TTC549 (cell line): Measurements from ENCODE around the gene AP2S1.

Experiments
- FAIRE-seq: peaks from 2 replicates; lab custom pipeline; 2012; peaks lifted over from hg19 to GRCh38; lab: Jason Lieb, UNC

The AP2S1 gene

DNA sequence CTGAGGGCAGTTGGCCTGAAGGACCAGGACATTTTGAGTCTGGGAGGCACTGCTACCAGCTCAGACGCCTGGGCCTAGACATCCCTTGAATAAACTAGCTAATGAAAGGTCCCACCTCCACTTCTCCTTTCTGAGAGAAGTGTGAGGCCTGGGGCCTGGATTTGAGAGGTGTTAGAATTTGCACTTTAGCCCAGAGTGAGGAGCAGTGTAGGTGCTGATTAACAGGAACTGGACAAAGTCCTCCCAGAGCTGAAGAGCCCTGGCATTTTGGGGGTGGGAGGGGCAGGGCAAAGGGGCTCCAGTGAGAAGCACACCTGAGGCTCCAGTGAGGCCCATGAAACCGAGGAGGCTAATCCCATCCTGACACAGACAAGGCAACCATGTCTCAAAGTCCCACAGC, 47.1 kb downstream of the AP2S1 start:
- no peak for FAIRE-seq

DNA sequence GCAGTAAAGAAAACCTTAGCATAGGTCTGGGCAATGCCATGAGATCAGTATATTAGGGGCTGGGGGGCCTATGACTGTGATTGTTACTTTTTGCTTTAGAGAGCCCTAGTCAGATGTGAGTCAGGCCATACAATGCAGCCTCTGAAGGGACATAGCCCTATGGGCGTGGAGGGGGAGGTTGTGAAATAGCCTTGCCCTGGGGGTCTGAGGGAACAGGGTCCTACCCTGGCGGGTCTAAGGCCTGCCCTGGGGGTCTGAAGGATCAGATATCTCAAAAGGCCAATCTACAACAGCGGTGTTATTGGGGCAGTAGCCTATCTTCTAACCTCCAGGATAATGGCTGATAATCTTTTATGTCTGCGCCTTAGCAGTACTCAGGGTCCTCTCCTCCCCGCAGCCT, 48.5 kb downstream of the AP2S1 start:
- FAIRE-seq = no peak

DNA sequence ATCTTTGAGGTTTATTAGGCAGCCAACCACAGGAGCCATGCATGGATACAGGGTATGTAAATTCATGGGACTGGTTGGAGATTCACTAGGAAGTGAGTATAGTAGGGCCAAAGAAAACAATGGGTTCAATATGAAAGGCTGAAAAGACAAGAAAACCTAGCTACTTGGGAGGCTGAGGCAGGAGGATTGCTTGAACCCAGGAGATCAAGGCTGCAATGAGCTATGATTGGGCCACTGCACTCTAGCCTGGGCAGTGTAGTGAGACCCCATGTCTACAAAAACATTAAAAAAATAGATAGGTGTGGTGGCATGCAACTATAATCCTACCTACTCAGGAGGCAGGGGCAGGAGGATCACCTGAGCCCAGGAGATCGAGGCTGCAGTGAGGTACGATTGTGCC, 51.9 kb downstream of the AP2S1 start:
- no peak for FAIRE-seq

DNA sequence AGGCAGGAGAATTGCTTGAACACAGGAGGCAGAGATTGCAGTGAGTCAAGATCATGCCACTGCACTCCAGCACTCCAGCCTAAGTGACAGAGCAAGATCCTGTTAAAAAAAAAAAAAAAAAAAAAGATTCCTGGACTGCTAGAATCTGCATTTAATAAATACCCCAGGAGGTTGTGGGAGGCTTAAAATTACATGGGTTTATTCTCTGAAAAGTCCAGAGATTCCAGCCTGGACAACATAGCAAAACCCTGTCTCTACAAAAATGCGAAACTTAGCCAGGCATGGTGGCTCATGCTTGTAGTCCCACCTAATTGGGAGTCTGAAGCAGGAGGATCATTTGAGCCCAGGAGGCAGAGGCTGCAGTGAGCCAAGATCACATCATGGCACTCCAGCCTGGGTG, 52.8 kb downstream of the AP2S1 start:
- no peak for FAIRE-seq

DNA sequence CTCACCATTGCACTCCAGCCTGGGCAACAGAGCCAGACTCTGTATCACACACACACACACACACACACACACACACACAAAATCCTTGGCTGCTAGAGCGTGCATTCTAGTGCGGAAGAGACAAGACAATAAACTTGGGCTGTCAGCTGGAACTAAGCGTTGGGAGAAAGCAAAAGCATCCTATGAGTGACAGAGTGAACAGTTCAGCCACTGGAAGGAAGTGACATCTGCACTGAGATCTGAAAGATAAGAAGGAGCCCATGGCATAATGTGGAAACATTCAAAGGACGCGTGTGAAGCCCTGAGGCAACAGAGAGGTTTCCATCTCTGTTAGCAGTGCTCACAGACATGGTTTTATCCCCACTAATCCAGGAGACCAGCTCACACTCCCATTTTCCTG, 58.7 kb downstream of the AP2S1 start:
- no peak for FAIRE-seq

DNA sequence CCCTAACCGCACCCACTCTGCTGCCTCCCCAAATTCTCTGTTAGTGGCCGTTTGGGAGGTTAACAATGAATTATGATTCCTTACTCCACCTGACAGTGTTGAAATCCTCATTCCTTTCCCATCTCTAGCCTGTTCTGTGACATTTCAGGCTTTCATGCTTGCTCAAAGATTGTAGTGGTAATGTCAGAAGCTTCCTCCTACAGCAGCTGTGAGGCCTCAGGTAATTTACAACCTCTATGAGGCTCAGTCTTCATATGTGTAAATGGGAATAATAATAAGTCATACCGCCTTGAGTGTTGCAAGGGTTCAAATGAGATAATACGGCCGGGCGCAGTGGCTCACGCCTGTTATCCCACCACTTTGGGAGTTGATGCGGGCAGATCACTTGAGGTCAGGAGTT, 61.3 kb downstream of the AP2S1 start:
- no peak for FAIRE-seq

DNA sequence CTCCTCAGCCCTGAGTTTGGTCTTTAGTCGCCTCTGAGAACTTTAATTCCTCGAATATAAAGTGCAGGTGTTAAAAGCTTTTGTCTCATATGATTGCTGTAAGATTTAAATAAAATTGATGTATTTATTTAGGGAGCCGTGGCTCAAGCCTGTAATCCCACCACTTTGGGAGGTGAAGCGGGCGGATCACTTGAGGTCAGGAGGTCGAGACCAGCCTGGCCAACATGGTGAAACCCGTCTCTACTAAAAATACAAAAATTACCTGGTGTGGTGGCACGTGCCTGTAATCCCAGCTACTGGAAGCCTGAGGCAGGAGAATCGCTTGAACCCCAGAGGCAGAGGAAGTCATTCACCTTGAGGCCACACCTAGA, 61.7 kb downstream of the AP2S1 start:
- FAIRE-seq = no peak

DNA sequence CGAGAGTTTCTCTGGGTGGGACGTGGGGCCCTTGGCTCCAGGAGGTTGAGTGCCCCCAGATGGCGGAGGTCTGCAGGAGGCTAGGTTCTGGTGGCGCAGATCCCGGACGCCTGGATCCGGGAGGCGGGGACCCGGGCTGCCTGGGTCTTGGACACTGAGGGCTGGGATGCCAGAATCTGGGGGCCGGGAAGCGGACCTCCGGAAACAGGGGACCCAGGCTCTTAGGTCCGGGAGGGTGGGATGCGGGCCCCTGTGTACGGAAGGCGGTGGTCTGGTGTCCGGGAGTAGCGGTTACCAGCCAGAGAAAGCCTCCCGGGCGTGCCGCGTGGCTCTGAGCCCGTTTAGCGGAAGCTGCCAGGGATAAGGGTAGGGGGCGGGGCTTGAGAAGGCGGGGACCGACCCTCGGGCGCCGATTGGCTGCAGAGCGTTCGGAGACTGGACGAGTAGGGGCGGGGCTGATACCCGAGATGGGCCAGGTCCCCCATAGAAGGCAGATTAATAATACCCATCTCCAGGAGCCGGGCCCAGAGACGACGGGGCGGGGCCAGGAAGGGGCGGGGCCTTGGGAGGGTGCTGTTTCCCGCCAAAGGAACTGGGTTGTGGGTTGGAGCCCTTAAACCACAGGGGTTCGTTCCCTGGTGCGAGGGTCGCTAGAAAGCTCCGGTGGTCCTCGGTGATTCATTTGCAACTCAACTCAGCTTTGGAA, 62.2 kb downstream of the AP2S1 start, which contains the start of gene SLC1A5:
TSS of gene SLC1A5 (minus strand) at position 333 of the 706 bp plus-strand sequence. CDS start 629 bp downstream, outside the sequence.
- peak; percentile 17 for FAIRE-seq
